HG03342 (cell line): ENCODE data around the gene AKR1C4.

Experiments used
- ATAC-seq: cut with Tn5 transposase; IDR thresholded peaks from one replicate; pipeline ENCODE4 v1.9.1; 2021; ENCODE audit warnings: mild to moderate bottlenecking, moderate library complexity; ENCODE audit not compliant: unreplicated experiment

The AKR1C4 gene

DNA sequence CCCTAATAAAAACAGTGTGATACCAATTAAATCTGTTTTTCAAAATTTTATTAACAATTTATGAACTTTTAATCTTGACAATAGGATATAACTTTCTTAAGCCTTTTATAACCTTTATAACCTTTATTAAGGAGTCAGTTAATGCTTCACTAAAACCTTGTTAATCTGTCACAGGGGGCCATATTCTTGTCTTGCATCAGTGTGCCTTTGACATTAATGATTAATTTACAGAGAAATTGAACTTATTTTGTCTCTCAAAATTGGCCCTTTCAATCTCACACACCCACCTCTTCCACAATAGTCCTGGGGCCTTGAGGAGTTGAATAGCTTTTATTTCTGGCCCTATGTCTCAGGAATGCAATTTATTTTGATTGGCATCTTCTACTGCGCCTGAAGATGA, 68.5 kb downstream of the AKR1C4 start:
- no peak for ATAC-seq

DNA sequence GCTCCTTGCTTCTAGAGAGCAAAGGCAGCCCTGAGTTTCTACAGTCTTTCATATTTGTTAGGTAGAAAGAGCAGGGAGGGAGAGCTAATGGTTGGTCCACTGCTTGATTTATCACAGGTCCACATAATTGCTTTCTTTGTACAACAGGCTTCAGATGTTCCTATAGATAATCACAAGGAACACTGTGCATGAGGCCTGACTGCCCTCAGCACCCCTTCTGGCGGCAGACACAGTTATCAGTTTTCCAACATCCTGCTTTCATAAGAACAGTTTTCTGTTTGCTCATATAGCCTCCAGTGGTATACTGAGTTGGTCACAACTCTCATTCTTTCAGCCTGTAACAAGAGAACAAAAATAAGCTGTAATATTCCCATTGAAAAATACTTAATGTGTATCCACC, 69.7 kb downstream of the AKR1C4 start:
- ATAC-seq = no peak

DNA sequence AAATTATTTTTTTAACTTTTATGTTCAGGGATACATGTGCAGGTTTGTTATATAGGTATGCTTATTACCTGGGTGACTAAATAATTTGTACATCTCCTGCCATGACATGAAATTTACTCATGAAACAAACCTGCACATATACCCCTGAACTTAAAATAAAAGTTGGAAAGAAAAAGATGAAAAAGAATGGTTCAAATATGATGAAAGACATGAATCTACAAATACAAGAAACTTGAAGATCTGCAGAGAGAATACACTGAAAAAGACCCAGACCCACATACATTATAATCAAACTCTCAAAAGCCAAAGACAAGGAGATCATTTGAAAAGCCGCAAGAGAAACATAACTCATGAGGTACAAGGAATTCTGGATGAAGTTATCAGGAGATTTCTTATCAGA, 70.2 kb downstream of the AKR1C4 start:
- no peak for ATAC-seq

DNA sequence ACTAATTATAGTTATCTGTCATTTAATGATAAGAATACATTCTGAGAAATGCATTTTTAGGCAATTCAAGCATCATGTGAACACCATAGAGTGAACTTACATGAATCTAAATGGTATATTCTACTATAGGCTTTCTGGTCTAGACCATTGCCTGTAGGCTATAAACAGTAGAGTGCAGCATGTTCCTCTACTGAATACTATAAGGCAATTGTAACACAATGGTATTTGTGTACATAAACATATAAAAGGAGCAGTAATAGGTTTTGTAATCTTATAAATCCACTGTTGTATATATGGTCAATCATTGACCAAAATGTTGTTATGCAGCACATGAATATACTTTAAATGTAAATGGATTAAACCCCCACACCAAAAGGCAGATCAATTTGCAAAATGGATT, 71.6 kb downstream of the AKR1C4 start:
- no peak for ATAC-seq
